ENCODE measurements around the gene IL2RA. TPM values are rescaled to one million over a fixed set of nuclear protein-coding genes. Genes with fewer than 3 reads are reported as not detected.
"Not testable (repeated sequence)": the region's sequence is repeated elsewhere in the genome, so short reads cannot be mapped to it uniquely, and the experiment has no call there.

Gene IL2RA
- total and polyA plus RNA-seq, 2 donors (not counting 1 experiment from before 2014, with no cell fraction given): 7.2 to 56.7 TPM

GRCh38 chr10:5963591-5963990 lies 98.6 kb downstream of the IL2RA start:
- Mint-ChIP-seq H3K4me1 (no peaks in the 10 kb centered on the region), H3K9me3 (ENCODE audit: insufficient read depth) (no peaks in the 10 kb centered on the region), H3K27me3 (no peaks in the 10 kb centered on the region), H3K27ac (no peak overlapping the region), H3K4me3 (no peak overlapping the region)
- CTCF ChIA-PET: no interaction called here
- Histone ChIP-seq H3K9ac (ENCODE audit: low read length) (no peak overlapping the region), H3K27me3 (replicated peaks in 1 of 4; ENCODE audit: control extremely low read depth in 1 of 4, control insufficient read depth in 3 of 4, insufficient read depth in 4 of 4, low read length in 3 of 4) (no peaks in the 10 kb centered on the region), H3K4me1 (ENCODE audit: control insufficient read depth in 2 of 2, insufficient read depth in 2 of 2, low read length in 2 of 2) (no peaks in the 10 kb centered on the region), H3K79me2 (ENCODE audit: control insufficient read depth, insufficient read depth, low read length) (peaks cover 20% of the 10 kb centered on the region), H3K4me2 (replicated peaks; ENCODE audit: low read depth, low read length, poor library complexity, severe bottlenecking) (no peak overlapping the region), H3K36me3 (replicated peaks in 1 of 2; ENCODE audit: control extremely low read depth in 1 of 2, control insufficient read depth in 1 of 2, extremely low read depth in 1 of 2, insufficient read depth in 2 of 2, low read length in 1 of 2) (peaks cover 0 to 16% of the 10 kb centered on the region in 2 experiments), H2AFZ (ENCODE audit: insufficient read depth, low read depth, low read length, poor library complexity, severe bottlenecking) (no peak overlapping the region), H3K27ac (ENCODE audit: low read length in 2 of 2) (no peak overlapping the region), H4K20me1 (ENCODE audit: control insufficient read depth, insufficient read depth, low read length, poor library complexity, severe bottlenecking) (no peaks in the 10 kb centered on the region), H3K4me3 (ENCODE audit: control extremely low read depth in 1 of 5, extremely low read depth in 1 of 5, insufficient read depth in 1 of 5, low read depth in 2 of 5, low read length in 4 of 5) (no peak overlapping the region), H3K9me3 (ENCODE audit: control extremely low read depth in 1 of 3, control insufficient read depth in 2 of 3, insufficient read depth in 1 of 3, low read length in 2 of 3) (no peaks in the 10 kb centered on the region)
- intact Hi-C loops (cut with micrococcal nuclease): no loop called here
- DNase-seq (no peak), ATAC-seq (ENCODE audit: low read depth) (no peak)
- TF ChIP-seq CTCF (IDR thresholded peaks at IDR 0.05) (no peak), EZH2 (IDR thresholded peaks at IDR 0.05; ENCODE audit: borderline replicate concordance, insufficient read depth, low read depth, low read length, poor library complexity, severe bottlenecking) (no peak)
- POLR2A ChIA-PET: no interaction called here
- 96% methylated on average over 7 of the region's 10 CpGs for WGBS (ENCODE audit: insufficient coverage)

GRCh38 chr10:5963071-5963470 lies 99.1 kb downstream of the IL2RA start:
- no peak overlapping the region for H3K9ac ChIP-seq (ENCODE audit: low read length)
- DNase-seq (no peak), ATAC-seq (ENCODE audit: low read depth) (no peak)
- peaks cover 14% of the 10 kb centered on the region for H3K79me2 ChIP-seq (ENCODE audit: control insufficient read depth, insufficient read depth, low read length)
- no peaks in the 10 kb centered on the region for H3K27me3 Mint-ChIP-seq
- no peak overlapping the region for H3K27ac Mint-ChIP-seq
- H3K4me2 ChIP-seq (replicated peaks; ENCODE audit: low read depth, low read length, poor library complexity, severe bottlenecking): no peak overlapping the region
- TF ChIP-seq EZH2 (IDR thresholded peaks at IDR 0.05; ENCODE audit: borderline replicate concordance, insufficient read depth, low read depth, low read length, poor library complexity, severe bottlenecking) (no peak), CTCF (IDR thresholded peaks at IDR 0.05) (no peak)
- POLR2A ChIA-PET: no interaction called here
- peaks cover 0 to 16% of the 10 kb centered on the region in 2 experiments for H3K36me3 ChIP-seq (replicated peaks in 1 of 2; ENCODE audit: control extremely low read depth in 1 of 2, control insufficient read depth in 1 of 2, extremely low read depth in 1 of 2, insufficient read depth in 2 of 2, low read length in 1 of 2)
- intact Hi-C loops (cut with micrococcal nuclease): no loop called here
- H4K20me1 ChIP-seq (ENCODE audit: control insufficient read depth, insufficient read depth, low read length, poor library complexity, severe bottlenecking): no peaks in the 10 kb centered on the region
- no peaks in the 10 kb centered on the region for H3K4me1 ChIP-seq (ENCODE audit: control insufficient read depth in 2 of 2, insufficient read depth in 2 of 2, low read length in 2 of 2)
- H3K27ac ChIP-seq (ENCODE audit: low read length in 2 of 2): no peak overlapping the region
- 98% methylated on average over 7 of the region's 7 CpGs for WGBS (ENCODE audit: insufficient coverage)
- no peaks in the 10 kb centered on the region for H3K9me3 ChIP-seq (ENCODE audit: control extremely low read depth in 1 of 3, control insufficient read depth in 2 of 3, insufficient read depth in 1 of 3, low read length in 2 of 3)
- H2AFZ ChIP-seq (ENCODE audit: insufficient read depth, low read depth, low read length, poor library complexity, severe bottlenecking): no peak overlapping the region
- H3K4me1 Mint-ChIP-seq: no peaks in the 10 kb centered on the region
- H3K27me3 ChIP-seq (replicated peaks in 1 of 4; ENCODE audit: control extremely low read depth in 1 of 4, control insufficient read depth in 3 of 4, insufficient read depth in 4 of 4, low read length in 3 of 4): no peaks in the 10 kb centered on the region
- H3K4me3 Mint-ChIP-seq: no peak overlapping the region
- H3K4me3 ChIP-seq (ENCODE audit: control extremely low read depth in 1 of 5, extremely low read depth in 1 of 5, insufficient read depth in 1 of 5, low read depth in 2 of 5, low read length in 4 of 5): no peak overlapping the region
- no peaks in the 10 kb centered on the region for H3K9me3 Mint-ChIP-seq (ENCODE audit: insufficient read depth)
- CTCF ChIA-PET: no interaction called here

GRCh38 chr10:5962358-5962940 lies 99.7 kb downstream of the IL2RA start:
- ATAC-seq (ENCODE audit: low read depth); H3K4me1 ChIP-seq (ENCODE audit: control insufficient read depth in 2 of 2, insufficient read depth in 2 of 2, low read length in 2 of 2); H3K27ac ChIP-seq (ENCODE audit: low read length in 2 of 2); H3K4me3 Mint-ChIP-seq; H3K27ac Mint-ChIP-seq; H3K4me3 ChIP-seq (ENCODE audit: control extremely low read depth in 1 of 5, extremely low read depth in 1 of 5, insufficient read depth in 1 of 5, low read depth in 2 of 5, low read length in 4 of 5); H3K9me3 ChIP-seq (ENCODE audit: control extremely low read depth in 1 of 3, control insufficient read depth in 2 of 3, insufficient read depth in 1 of 3, low read length in 2 of 3); DNase-seq; CTCF ChIA-PET; POLR2A ChIA-PET; H4K20me1 ChIP-seq (ENCODE audit: control insufficient read depth, insufficient read depth, low read length, poor library complexity, severe bottlenecking); H3K4me2 ChIP-seq (replicated peaks; ENCODE audit: low read depth, low read length, poor library complexity, severe bottlenecking); H3K27me3 ChIP-seq (replicated peaks in 1 of 4; ENCODE audit: control extremely low read depth in 1 of 4, control insufficient read depth in 3 of 4, insufficient read depth in 4 of 4, low read length in 3 of 4); intact Hi-C loops (cut with micrococcal nuclease); H2AFZ ChIP-seq (ENCODE audit: insufficient read depth, low read depth, low read length, poor library complexity, severe bottlenecking); H3K27me3 Mint-ChIP-seq; H3K9me3 Mint-ChIP-seq (ENCODE audit: insufficient read depth); H3K9ac ChIP-seq (ENCODE audit: low read length); H3K4me1 Mint-ChIP-seq: not testable (repeated sequence)
- Histone ChIP-seq H3K79me2 (ENCODE audit: control insufficient read depth, insufficient read depth, low read length) (peaks cover 10% of the 10 kb centered on the region), H3K36me3 (replicated peaks in 1 of 2; ENCODE audit: control extremely low read depth in 1 of 2, control insufficient read depth in 1 of 2, extremely low read depth in 1 of 2, insufficient read depth in 2 of 2, low read length in 1 of 2) (peaks cover 0 to 16% of the 10 kb centered on the region in 2 experiments)
- WGBS (ENCODE audit: insufficient coverage): 95% methylated on average over 8 of the region's 10 CpGs
